Measurements from ENCODE around the gene HYAL4.

- no peak for TF ChIP-seq CTCF (conservative IDR thresholded peaks at IDR 0.05; ENCODE audit: low read depth, low read length)
- no peak for TF ChIP-seq EZH2 (IDR thresholded peaks at IDR 0.05; ENCODE audit: borderline replicate concordance, low read depth, low read length, poor library complexity, severe bottlenecking)
Measured at GRCh38 chr7:123923599-123923998, 78.6 kb downstream of the HYAL4 start.
